Ecto neural progenitor cell (in vitro differentiated cells): ENCODE results near the gene YIPF5.

Source experiments
- DNase-seq: peaks from one replicate; pipeline ENCODE4 v3.0.0-alpha.2; 2018; ENCODE audit warnings: low spot score

YIPF5 gene

DNA sequence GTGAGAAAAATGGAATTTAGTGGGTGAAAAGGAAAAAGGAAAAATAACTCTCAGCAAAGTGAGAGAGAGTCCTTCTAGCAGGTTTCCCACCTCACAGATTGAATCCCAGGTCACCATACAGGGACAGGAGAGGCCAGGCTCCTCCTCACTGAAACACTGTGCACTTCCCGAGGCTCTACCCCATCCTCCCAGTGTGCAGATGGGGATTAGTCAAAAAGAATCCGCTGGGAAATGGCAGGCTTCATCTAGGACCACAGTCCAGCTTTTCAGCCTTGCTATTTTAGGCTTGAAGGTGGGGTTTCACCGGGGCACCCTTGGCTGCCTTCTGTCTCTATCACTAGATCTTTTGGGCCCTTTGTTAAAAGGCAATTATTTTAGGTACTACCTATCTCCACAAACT is 47.8 kb downstream of the YIPF5 start:
- DNase-seq, result no peak

DNA sequence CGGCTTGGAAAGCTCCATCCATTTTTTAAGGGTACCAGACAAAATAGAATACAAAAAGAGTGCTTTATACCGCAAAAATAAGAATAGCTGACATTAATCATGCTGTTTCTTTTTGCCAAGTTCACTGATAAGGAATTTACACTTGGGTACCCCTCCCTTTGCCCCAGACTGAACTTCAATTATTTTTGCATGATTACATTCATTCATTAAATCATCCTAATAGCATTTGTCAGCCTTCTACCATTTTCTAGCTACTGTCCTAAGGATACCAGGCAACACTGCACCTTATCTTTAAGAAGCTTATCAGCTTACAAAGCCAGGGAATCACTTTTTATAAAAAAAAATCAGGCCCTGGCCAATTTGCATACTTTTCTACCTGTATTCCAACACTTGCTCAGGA is 48.4 kb downstream of the YIPF5 start:
- no peak for DNase-seq

DNA sequence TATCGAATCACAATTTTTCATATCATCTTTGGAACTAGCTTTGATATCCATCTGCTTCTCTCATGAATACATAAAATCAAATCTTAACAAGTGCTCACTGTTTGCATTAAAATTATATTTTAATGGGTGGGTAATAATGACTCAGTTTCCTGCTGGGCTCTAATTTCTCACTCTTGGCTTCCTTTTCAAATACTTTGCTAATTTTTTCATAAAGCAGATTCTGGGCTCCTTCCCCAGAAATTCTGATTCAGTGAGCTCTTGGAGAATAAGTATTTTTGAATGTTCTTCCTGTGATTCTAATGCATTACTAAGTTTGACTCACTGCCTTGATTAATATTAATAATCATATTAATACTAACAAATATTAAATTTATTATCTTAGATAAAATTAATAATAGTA is 48.9 kb downstream of the YIPF5 start:
- DNase-seq, result no peak

DNA sequence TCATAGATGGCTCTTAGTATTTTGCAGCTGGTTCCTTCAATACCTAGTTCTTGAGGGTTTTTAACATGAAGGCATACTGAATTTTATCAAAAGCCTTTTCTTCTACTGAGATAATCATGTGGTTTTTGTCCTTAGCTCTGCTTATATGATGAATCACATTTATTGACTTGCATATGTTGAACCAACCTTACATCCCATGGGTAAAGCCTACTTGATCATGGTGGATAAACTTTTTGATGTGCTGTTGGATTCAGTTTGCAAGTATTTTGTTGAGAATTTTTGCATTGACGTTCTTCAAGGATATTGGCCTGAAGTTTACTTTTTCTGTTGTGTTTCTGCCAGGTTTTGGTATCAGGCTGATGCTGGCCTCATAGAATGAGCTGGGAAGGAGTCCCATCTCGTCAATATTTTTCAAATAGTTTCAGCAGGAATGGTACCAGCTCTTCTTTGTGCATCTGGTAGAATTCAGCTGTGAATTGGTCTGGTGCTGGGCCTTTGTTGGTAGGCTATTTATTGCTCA is 49.7 kb downstream of the YIPF5 start:
- DNase-seq, result no peak

DNA sequence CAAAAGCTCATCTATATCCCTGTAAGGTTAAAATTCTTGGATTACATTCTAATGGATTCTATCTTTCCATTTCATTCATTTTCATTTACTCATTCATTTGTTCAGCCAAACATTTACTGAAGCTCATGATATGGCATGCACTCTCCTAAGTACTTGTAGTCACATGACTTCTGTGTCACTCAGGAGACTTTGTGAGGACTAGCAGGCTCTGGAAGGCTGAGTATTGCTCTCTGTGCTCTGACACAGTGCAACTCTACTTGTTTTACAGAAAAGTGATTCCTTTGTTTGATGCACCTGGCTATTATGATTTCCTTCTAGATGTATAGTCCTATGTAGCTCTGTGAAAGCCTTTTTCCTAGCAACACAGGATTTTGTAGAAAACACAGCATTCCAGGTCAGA is 53.0 kb downstream of the YIPF5 start:
- no peak for DNase-seq

DNA sequence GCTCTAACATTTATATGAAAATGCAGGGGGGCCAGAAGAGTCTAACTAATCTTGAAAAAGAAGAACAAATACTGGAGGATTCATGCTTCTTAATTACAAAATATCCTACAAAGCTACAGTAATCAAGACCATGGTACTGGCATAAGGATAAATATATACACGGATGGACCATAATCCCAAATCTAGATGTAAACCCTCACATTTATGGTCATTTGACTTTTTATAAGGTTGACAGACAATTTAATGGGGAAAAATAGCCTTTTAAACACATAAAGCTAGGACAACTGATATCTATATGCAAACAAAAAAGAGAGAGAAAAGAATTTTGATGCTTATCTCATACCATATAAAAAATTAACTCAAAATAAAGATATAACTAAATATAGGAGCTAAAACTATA is 55.9 kb downstream of the YIPF5 start:
- no peak for DNase-seq
